Panc1 (cell line): ENCODE measurements around the gene SPNS3. TPM values are rescaled to one million over a fixed set of nuclear protein-coding genes. Genes with fewer than 3 reads are reported as not detected.

ENCODE experiments used
- ATAC-seq: fragments of 200-7000 bp; cut with Tn5 transposase; 2 replicates; pipeline ENCODE4 v1.9.1; 2020; ENCODE audit warnings: mild to moderate bottlenecking, moderate library complexity
- BruUV-seq: library from RNA; stranded (reverse); fragments of 400-500 nt; replicated peaks from 2 replicates; lab custom pipeline; 2021; lab: Mats Ljungman, UMichigan
- CTCF ChIA-PET: fragments of 300-600 bp; sonication (Branson Sonifier 250); formaldehyde crosslinking; loops from one replicate; lab custom pipeline; 2022; ENCODE audit warnings: antibody characterized with exemption; lab: Charles Lee
- POLR2A ChIA-PET: fragments of 300-600 bp; sonication (Branson Sonifier 250); formaldehyde crosslinking; loops from one replicate; lab custom pipeline; 2022; ENCODE audit warnings: antibody characterized with exemption; lab: Charles Lee
- DNase-seq: peaks from one replicate; pipeline ENCODE4 v3.0.0-alpha.2; 2010; ENCODE audit warnings: low read depth, low spot score
- H3K27ac ChIP-seq: 2 replicates; pipeline ENCODE4 v1.5.1; 2011; ENCODE audit warnings: mild to moderate bottlenecking, low read length, inconsistent platforms
- H3K27me3 ChIP-seq: fragments of 200-500 bp; sonication (Bioruptor generic); 2 replicates; pipeline ENCODE4 v1.6.0; 2014; ENCODE audit warnings: low read length, inconsistent platforms; ENCODE audit not compliant: control insufficient read depth, insufficient read depth
- H3K36me3 ChIP-seq: fragments of 200-500 bp; sonication (Bioruptor generic); 2 replicates; pipeline ENCODE4 v1.5.1; 2014; ENCODE audit warnings: inconsistent platforms, mild to moderate bottlenecking, low read length, moderate library complexity; ENCODE audit not compliant: control insufficient read depth, insufficient read depth
- H3K4me1 ChIP-seq: 2 replicates; pipeline ENCODE4 v1.5.1; 2011; ENCODE audit warnings: inconsistent platforms, mild to moderate bottlenecking, low read length, moderate library complexity; ENCODE audit not compliant: control insufficient read depth, insufficient read depth
- H3K4me3 ChIP-seq, 2 experiments: 2 replicates each; pipeline ENCODE4 v1.5.1; 2011 to 2012; ENCODE audit warnings: low read depth in 2 of 2, low read length in 2 of 2, mild to moderate bottlenecking in 2 of 2, inconsistent platforms in 1 of 2, moderate library complexity in 1 of 2
- H3K9me3 ChIP-seq: fragments of 200-500 bp; sonication (Bioruptor generic); 2 replicates; pipeline ENCODE4 v1.5.1; 2014; ENCODE audit warnings: low read depth, mild to moderate bottlenecking, inconsistent platforms, low read length, moderate library complexity; ENCODE audit not compliant: control insufficient read depth, insufficient read depth
- POLR2AphosphoS5 ChIP-seq: IDR thresholded peaks from 2 replicates; pipeline ENCODE4 v1.6.1; 2012; ENCODE audit warnings: mild to moderate bottlenecking, low read depth, low read length, moderate library complexity
- SIN3A ChIP-seq: IDR thresholded peaks from 2 replicates; pipeline ENCODE4 v1.6.1; 2012; ENCODE audit warnings: low read depth, mild to moderate bottlenecking, low read length, moderate library complexity, borderline replicate concordance; ENCODE audit not compliant: insufficient read depth
- TCF7L2 ChIP-seq: IDR thresholded peaks from 2 replicates; pipeline ENCODE4 v1.6.1; 2011; ENCODE audit warnings: mild to moderate bottlenecking, low read depth, low read length, inconsistent platforms
- in situ Hi-C: cut with HindIII; loops from 2 replicates; pipeline ENCODE4 v1.10.0; 2016; ENCODE audit warnings: low sequenced_read_pairs, low pct_unique_long_range_greater_than_20kb
- intact Hi-C: fragments of 100-400 bp; cut with micrococcal nuclease; formaldehyde crosslinking; loops from one replicate; pipeline ENCODE4 v1.10.0; 2022; ENCODE audit not compliant: unreplicated experiment
- total RNA-seq: library from RNA; stranded (reverse); gene quantifications from one replicate; pipeline ENCODE4 v1.2.1, GENCODE V29; 2021; ENCODE audit not compliant: unreplicated experiment
- TF ChIP-seq, protein P1 (sequence below): fragments of 450-650 bp; IDR thresholded peaks from 2 replicates; pipeline ENCODE4 v1.5.1; 2017; ENCODE audit warnings: mild to moderate bottlenecking
- TF ChIP-seq, protein P2 (sequence below), 2 experiments: IDR thresholded peaks; 2 replicates each; pipeline ENCODE4 v1.6.1; 2011 to 2012; ENCODE audit warnings: low read depth in 2 of 2, control low read depth in 1 of 2, low read length in 1 of 2, mild to moderate bottlenecking in 1 of 2, moderate library complexity in 1 of 2; ENCODE audit not compliant: insufficient read depth in 1 of 2

SPNS3 gene
- total RNA-seq, 1 experiment from 2014 or later, result 0.10 TPM

- in situ Hi-C loops, result no loop called here
- CTCF ChIA-PET, result interaction anchor here (0.6 kb wide), 2 partner anchors 93 to 207 kb away, joined by 3 to 4 read pairs; no protein-coding TSS in a partner anchor
These were observed 27.4 kb upstream of the SPNS3 start for GRCh38 chr17:4406386-4406785.

GRCh38 chr17:4407216-4407615 is 26.5 kb upstream of the SPNS3 start:
- no peaks in the 10 kb centered on the region for H3K36me3 ChIP-seq
- H3K4me1 ChIP-seq, result no peaks in the 10 kb centered on the region
- TF ChIP-seq, protein P1, sequence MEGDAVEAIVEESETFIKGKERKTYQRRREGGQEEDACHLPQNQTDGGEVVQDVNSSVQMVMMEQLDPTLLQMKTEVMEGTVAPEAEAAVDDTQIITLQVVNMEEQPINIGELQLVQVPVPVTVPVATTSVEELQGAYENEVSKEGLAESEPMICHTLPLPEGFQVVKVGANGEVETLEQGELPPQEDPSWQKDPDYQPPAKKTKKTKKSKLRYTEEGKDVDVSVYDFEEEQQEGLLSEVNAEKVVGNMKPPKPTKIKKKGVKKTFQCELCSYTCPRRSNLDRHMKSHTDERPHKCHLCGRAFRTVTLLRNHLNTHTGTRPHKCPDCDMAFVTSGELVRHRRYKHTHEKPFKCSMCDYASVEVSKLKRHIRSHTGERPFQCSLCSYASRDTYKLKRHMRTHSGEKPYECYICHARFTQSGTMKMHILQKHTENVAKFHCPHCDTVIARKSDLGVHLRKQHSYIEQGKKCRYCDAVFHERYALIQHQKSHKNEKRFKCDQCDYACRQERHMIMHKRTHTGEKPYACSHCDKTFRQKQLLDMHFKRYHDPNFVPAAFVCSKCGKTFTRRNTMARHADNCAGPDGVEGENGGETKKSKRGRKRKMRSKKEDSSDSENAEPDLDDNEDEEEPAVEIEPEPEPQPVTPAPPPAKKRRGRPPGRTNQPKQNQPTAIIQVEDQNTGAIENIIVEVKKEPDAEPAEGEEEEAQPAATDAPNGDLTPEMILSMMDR, result no peak
- TF ChIP-seq SIN3A, result no peak
- no peak for TF ChIP-seq TCF7L2
- TF ChIP-seq, protein P2, sequence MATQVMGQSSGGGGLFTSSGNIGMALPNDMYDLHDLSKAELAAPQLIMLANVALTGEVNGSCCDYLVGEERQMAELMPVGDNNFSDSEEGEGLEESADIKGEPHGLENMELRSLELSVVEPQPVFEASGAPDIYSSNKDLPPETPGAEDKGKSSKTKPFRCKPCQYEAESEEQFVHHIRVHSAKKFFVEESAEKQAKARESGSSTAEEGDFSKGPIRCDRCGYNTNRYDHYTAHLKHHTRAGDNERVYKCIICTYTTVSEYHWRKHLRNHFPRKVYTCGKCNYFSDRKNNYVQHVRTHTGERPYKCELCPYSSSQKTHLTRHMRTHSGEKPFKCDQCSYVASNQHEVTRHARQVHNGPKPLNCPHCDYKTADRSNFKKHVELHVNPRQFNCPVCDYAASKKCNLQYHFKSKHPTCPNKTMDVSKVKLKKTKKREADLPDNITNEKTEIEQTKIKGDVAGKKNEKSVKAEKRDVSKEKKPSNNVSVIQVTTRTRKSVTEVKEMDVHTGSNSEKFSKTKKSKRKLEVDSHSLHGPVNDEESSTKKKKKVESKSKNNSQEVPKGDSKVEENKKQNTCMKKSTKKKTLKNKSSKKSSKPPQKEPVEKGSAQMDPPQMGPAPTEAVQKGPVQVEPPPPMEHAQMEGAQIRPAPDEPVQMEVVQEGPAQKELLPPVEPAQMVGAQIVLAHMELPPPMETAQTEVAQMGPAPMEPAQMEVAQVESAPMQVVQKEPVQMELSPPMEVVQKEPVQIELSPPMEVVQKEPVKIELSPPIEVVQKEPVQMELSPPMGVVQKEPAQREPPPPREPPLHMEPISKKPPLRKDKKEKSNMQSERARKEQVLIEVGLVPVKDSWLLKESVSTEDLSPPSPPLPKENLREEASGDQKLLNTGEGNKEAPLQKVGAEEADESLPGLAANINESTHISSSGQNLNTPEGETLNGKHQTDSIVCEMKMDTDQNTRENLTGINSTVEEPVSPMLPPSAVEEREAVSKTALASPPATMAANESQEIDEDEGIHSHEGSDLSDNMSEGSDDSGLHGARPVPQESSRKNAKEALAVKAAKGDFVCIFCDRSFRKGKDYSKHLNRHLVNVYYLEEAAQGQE (IDR thresholded peaks at IDR 0.05; ENCODE audit: insufficient read depth in 1 of 2, low read depth in 2 of 2, low read length in 1 of 2), result no peak
- TF ChIP-seq POLR2AphosphoS5, result no peak
- H3K9me3 ChIP-seq, result no peaks in the 10 kb centered on the region
- ChIA-PET CTCF (no interaction called here), POLR2A (interaction anchor here (0.6 kb wide), 1 partner anchor 246 kb away, joined by 3 read pairs; no protein-coding TSS in a partner anchor)
- BruUV-seq, result no TSS peak
- no peak for DNase-seq
- no peak overlapping the region for H3K4me3 ChIP-seq
- H3K27me3 ChIP-seq, result no peaks in the 10 kb centered on the region
- intact Hi-C loops (no loop called here), in situ Hi-C loops (no loop called here)
- ATAC-seq, result no peak
- no peak overlapping the region for H3K27ac ChIP-seq

More at GRCh38 chr17:4406386-4406785, 27.4 kb upstream of the SPNS3 start:
- TF ChIP-seq TCF7L2 (no peak), POLR2AphosphoS5 (no peak), SIN3A (no peak)
- TF ChIP-seq, protein P2 (IDR thresholded peaks at IDR 0.05; ENCODE audit: insufficient read depth in 1 of 2, low read depth in 2 of 2, low read length in 1 of 2), result no peak
- TF ChIP-seq, protein P1, result no peak
- ATAC-seq, result no peak
- intact Hi-C loops, result no loop called here
- Histone ChIP-seq H3K27me3 (no peaks in the 10 kb centered on the region), H3K4me3 (no peak overlapping the region), H3K36me3 (no peaks in the 10 kb centered on the region), H3K4me1 (no peaks in the 10 kb centered on the region), H3K9me3 (no peaks in the 10 kb centered on the region), H3K27ac (no peak overlapping the region)
- POLR2A ChIA-PET, result no interaction called here
- no peak for DNase-seq
- no TSS peak for BruUV-seq
